Endothelial cell of umbilical vein (primary cell): ENCODE data around the gene AMER1. TPM values are rescaled to one million over a fixed set of nuclear protein-coding genes. Genes with fewer than 3 reads are reported as not detected.

Experiments used
- BruUV-seq: library from RNA; stranded (reverse); fragments of 400-500 nt; replicated peaks from 2 replicates; lab custom pipeline; 2021; lab: Mats Ljungman, UMichigan
- CTCF ChIA-PET: fragments of 300-600, 350-600 bp; sonication (Branson Sonifier 250); formaldehyde crosslinking; loops from one replicate; lab custom pipeline; 2021; ENCODE audit warnings: antibody characterized with exemption, inconsistent platforms; lab: Charles Lee
- POLR2A ChIA-PET: fragments of 300-600, 350-600 bp; sonication (Branson Sonifier 250); formaldehyde crosslinking; loops from one replicate; lab custom pipeline; 2021; ENCODE audit warnings: antibody characterized with exemption, inconsistent platforms; lab: Charles Lee
- DNase-seq: peaks from one replicate; pipeline ENCODE4 v3.0.0-alpha.2; 2011; ENCODE audit warnings: low read depth, low spot score
- FAIRE-seq: peaks from 2 replicates; lab custom pipeline; 2011; peaks lifted over from hg19 to GRCh38; lab: Jason Lieb, UNC
- H2AFZ ChIP-seq: 2 replicates; pipeline ENCODE4 v1.6.0; 2012; ENCODE audit warnings: low read depth, low read length, control low read depth, inconsistent platforms
- H3K27ac ChIP-seq: 2 replicates; pipeline ENCODE4 v1.5.1; 2011; ENCODE audit warnings: low read depth, mild to moderate bottlenecking, control low read depth, low read length, moderate library complexity; ENCODE audit not compliant: insufficient read depth
- H3K27me3 ChIP-seq, 2 experiments: 2 replicates each; pipeline versions ENCODE4 v1.6.0 to v1.6.1; 2011; ENCODE audit warnings: low read length in 2 of 2, mixed read lengths in 1 of 2; ENCODE audit not compliant: control insufficient read depth in 2 of 2, insufficient read depth in 2 of 2
- H3K36me3 ChIP-seq, 2 experiments: 2 replicates in 1 of 2; 3 replicates in 1 of 2; pipeline ENCODE4 v1.5.1; 2011; ENCODE audit warnings: low read length in 2 of 2, mild to moderate bottlenecking in 1 of 2, moderate library complexity in 1 of 2; ENCODE audit not compliant: control insufficient read depth in 2 of 2, insufficient read depth in 2 of 2; ENCODE audit errors: extremely low read depth in 1 of 2
- H3K4me1 ChIP-seq: 3 replicates; pipeline ENCODE4 v1.5.1; 2011; ENCODE audit warnings: mild to moderate bottlenecking, low read length; ENCODE audit not compliant: control insufficient read depth, insufficient read depth; ENCODE audit errors: extremely low read depth
- H3K4me2 ChIP-seq: 2 replicates; pipeline ENCODE4 v1.6.1; 2011; ENCODE audit warnings: low read length, control low read depth, mixed read lengths; ENCODE audit not compliant: insufficient read depth
- H3K4me3 ChIP-seq, 3 experiments: fragments of 200-600 bp in 1 of 3; sonication (generic), shearing (Covaris generic) in 1 of 3; replicated peaks in 1 of 3; 2 replicates each; pipeline ENCODE4 v1.5.1; 2011 to 2016; ENCODE audit warnings: control low read depth in 3 of 3, low read length in 3 of 3, mild to moderate bottlenecking in 2 of 3, inconsistent platforms in 1 of 3, low read depth in 1 of 3, moderate library complexity in 1 of 3; ENCODE audit not compliant: insufficient read depth in 1 of 3
- H3K79me2 ChIP-seq: 2 replicates; pipeline ENCODE4 v1.6.0; 2012; ENCODE audit warnings: low read length, inconsistent platforms; ENCODE audit not compliant: control insufficient read depth, insufficient read depth
- H3K9ac ChIP-seq: replicated peaks from 2 replicates; pipeline ENCODE3; 2011; ENCODE audit warnings: low read length, control low read depth; ENCODE audit not compliant: insufficient read depth; ENCODE audit errors: extremely low read depth
- H3K9me1 ChIP-seq: replicated peaks from 3 replicates; pipeline ENCODE4 v1.6.0; 2011; ENCODE audit warnings: mild to moderate bottlenecking, low read length; ENCODE audit not compliant: control insufficient read depth, insufficient read depth; ENCODE audit errors: extremely low read depth
- H3K9me3 ChIP-seq: replicated peaks from 2 replicates; pipeline ENCODE4 v1.5.1; 2012; ENCODE audit warnings: low read length, inconsistent platforms; ENCODE audit not compliant: control insufficient read depth, insufficient read depth
- H4K20me1 ChIP-seq: replicated peaks from 2 replicates; pipeline ENCODE3; 2011; ENCODE audit warnings: mild to moderate bottlenecking, low read length; ENCODE audit not compliant: control insufficient read depth, insufficient read depth; ENCODE audit errors: extremely low read depth
- CTCF ChIP-seq, 2 donors: IDR thresholded peaks; 1 replicate in 1 of 2; 2 replicates in 1 of 2; pipeline ENCODE4 v1.5.1; 2011; ENCODE audit warnings: low read length in 2 of 2, mild to moderate bottlenecking in 2 of 2, moderate library complexity in 2 of 2, control low read depth in 1 of 2, inconsistent platforms in 1 of 2, low read depth in 1 of 2; ENCODE audit not compliant: insufficient read depth in 1 of 2; ENCODE audit errors: extremely low read depth in 1 of 2
- EZH2 ChIP-seq: IDR thresholded peaks from 2 replicates; pipeline ENCODE4 v1.6.1; 2012; ENCODE audit warnings: borderline replicate concordance, low read depth, mild to moderate bottlenecking, moderate library complexity, low read length, inconsistent platforms; ENCODE audit not compliant: severe bottlenecking
- FOS ChIP-seq: IDR thresholded peaks from 2 replicates; pipeline ENCODE4 v1.6.1; 2011; ENCODE audit warnings: mild to moderate bottlenecking, low read length, moderate library complexity, borderline replicate concordance; ENCODE audit not compliant: insufficient read depth
- JUN ChIP-seq: IDR thresholded peaks from 2 replicates; pipeline ENCODE4 v1.6.1; 2011; ENCODE audit warnings: borderline replicate concordance, low read depth; ENCODE audit not compliant: insufficient read length, insufficient read depth
- MYC ChIP-seq: IDR thresholded peaks from one replicate; pipeline ENCODE4 v1.6.1; 2011; ENCODE audit warnings: mild to moderate bottlenecking, low read depth, low read length
- POLR2A ChIP-seq: IDR thresholded peaks from 2 replicates; pipeline ENCODE4 v1.6.1; 2012; ENCODE audit warnings: low read depth, mild to moderate bottlenecking, control low read depth, low read length
- POLR2AphosphoS5 ChIP-seq: IDR thresholded peaks from 2 replicates; pipeline ENCODE4 v1.6.1; 2012; ENCODE audit warnings: low read depth, mild to moderate bottlenecking, control low read depth, low read length, moderate library complexity; ENCODE audit not compliant: insufficient read depth
- dilution Hi-C: fragments of 300-500 bp; cut with MboI; formaldehyde crosslinking; loops from one replicate; pipeline ENCODE4 v1.15.0; 2019; ENCODE audit warnings: low sequenced_read_pairs; ENCODE audit not compliant: extremely low pct_ligation_motif_present
- intact Hi-C: fragments of 100-400 bp; cut with micrococcal nuclease; formaldehyde crosslinking; loops from one replicate; pipeline ENCODE4 v1.10.0; 2022
- polyA plus RNA-seq, 4 experiments: library from polyadenylated mRNA; depleted of rRNA in 3 of 4; stranded (reverse) in 3 of 4; unstranded in 1 of 4; fragments of >200 nt; gene quantifications; 2 replicates each; pipeline versions ENCODE4 v1.2.1 to v1.2.3, GENCODE V29; 2011 to 2012; ENCODE audit warnings: missing spikeins in 1 of 4
- total RNA-seq: library from RNA; stranded (reverse); gene quantifications from 2 replicates; pipeline ENCODE4 v1.2.3, GENCODE V29; 2021
- TF ChIP-seq, protein P1 (sequence below): IDR thresholded peaks from 2 replicates; pipeline ENCODE4 v1.6.1; 2011; ENCODE audit not compliant: insufficient read depth, insufficient read length

AMER1 gene
- total and polyA plus RNA-seq, 2 donors (not counting 3 experiments of a cell fraction or from before 2014, with no cell fraction given), result 0.76 to 2.0 TPM

- dilution Hi-C loops (no loop called here), intact Hi-C loops (no loop called here)
- Histone ChIP-seq H3K4me2 (no peak overlapping the region), H3K27ac (no peak overlapping the region), H3K36me3 (peaks cover 0 to 3% of the 10 kb centered on the region in 2 experiments), H3K4me3 (no peak overlapping the region), H4K20me1 (no peaks in the 10 kb centered on the region), H3K9me1 (no peaks in the 10 kb centered on the region), H3K79me2 (no peaks in the 10 kb centered on the region), H3K9me3 (no peaks in the 10 kb centered on the region), H3K4me1 (no peaks in the 10 kb centered on the region), H3K9ac (no peak overlapping the region), H2AFZ (no peak overlapping the region), H3K27me3 (no peaks in the 10 kb centered on the region)
- no peak for DNase-seq
- BruUV-seq, result no TSS peak
- POLR2A ChIA-PET, result no interaction called here
- CTCF ChIA-PET, result no interaction called here
- TF ChIP-seq EZH2, result no peak
- TF ChIP-seq JUN, result no peak
- TF ChIP-seq FOS, result no peak
- no peak for TF ChIP-seq MYC
- TF ChIP-seq, protein P1, sequence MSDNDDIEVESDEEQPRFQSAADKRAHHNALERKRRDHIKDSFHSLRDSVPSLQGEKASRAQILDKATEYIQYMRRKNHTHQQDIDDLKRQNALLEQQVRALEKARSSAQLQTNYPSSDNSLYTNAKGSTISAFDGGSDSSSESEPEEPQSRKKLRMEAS, result no peak
- no peak for TF ChIP-seq POLR2A
- TF ChIP-seq POLR2AphosphoS5, result no peak
- TF ChIP-seq CTCF (IDR thresholded peaks at IDR 0.05; ENCODE audit: extremely low read depth in 1 of 2, insufficient read depth in 1 of 2, low read depth in 1 of 2, low read length in 2 of 2), result no peak
- no peak for FAIRE-seq
Measured at GRCh38 chrX:64187762-64188150, 17.8 kb downstream of the AMER1 start.
